ENCODE measurements around the gene FHL2. TPM values are rescaled to one million over a fixed set of nuclear protein-coding genes. Genes with fewer than 3 reads are reported as not detected.

Gene FHL2
- total RNA-seq, 1 experiment from 2014 or later = 45.4 TPM

DNA sequence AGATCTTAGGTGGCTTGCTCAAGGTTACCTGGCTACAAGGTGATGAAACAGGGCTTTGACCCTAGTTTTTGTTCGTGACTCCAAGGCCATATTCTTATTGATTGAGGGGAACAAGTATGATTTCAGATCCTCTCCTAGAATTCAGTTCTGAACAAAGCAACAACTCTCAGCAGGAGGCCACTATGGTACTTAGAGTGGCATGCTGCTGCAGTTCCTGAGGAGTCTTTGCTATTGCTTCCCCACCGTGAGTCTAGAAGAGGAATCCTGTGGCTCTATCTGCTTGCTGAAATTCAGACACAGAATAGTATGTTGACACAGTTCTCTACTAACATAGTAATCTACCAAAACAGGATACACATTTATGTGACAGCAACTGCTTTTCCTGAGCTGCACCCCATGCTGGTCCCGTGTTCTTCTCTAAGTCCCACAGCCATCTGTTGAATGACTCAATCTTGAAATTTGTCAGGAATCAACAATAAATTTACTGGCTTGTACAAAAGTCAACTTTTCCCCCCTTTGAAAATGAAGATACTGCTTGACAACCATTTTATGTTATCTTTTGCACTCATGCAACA lies 73.4 kb downstream of the FHL2 start:
- TF ChIP-seq, protein P1, sequence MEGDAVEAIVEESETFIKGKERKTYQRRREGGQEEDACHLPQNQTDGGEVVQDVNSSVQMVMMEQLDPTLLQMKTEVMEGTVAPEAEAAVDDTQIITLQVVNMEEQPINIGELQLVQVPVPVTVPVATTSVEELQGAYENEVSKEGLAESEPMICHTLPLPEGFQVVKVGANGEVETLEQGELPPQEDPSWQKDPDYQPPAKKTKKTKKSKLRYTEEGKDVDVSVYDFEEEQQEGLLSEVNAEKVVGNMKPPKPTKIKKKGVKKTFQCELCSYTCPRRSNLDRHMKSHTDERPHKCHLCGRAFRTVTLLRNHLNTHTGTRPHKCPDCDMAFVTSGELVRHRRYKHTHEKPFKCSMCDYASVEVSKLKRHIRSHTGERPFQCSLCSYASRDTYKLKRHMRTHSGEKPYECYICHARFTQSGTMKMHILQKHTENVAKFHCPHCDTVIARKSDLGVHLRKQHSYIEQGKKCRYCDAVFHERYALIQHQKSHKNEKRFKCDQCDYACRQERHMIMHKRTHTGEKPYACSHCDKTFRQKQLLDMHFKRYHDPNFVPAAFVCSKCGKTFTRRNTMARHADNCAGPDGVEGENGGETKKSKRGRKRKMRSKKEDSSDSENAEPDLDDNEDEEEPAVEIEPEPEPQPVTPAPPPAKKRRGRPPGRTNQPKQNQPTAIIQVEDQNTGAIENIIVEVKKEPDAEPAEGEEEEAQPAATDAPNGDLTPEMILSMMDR (IDR thresholded peaks at IDR 0.05; ENCODE audit: insufficient read depth in 1 of 2, low read depth in 1 of 2, low read length in 1 of 2, severe bottlenecking in 1 of 2, unreplicated experiment in 1 of 2) = no peak
- POLR2A ChIA-PET = interaction anchor here (0.7 kb wide), 1 partner anchor 10 kb away, joined by 3 read pairs; no protein-coding TSS in a partner anchor
- H3K27ac Mint-ChIP-seq (ENCODE audit: unreplicated experiment) = no peak overlapping the region
- no peaks in the 10 kb centered on the region for H3K27me3 Mint-ChIP-seq (ENCODE audit: insufficient read depth, unreplicated experiment)
- intact Hi-C loops (cut with micrococcal nuclease; ENCODE audit: unreplicated experiment) = no loop called here
- peaks cover 16% of the 10 kb centered on the region for H3K4me1 Mint-ChIP-seq (ENCODE audit: low read depth, unreplicated experiment)
- Histone ChIP-seq H3K4me1 (peaks cover 7% of the 10 kb centered on the region; the same call in 1 of the 2 replicates), H3K9me3 (no peaks in the 10 kb centered on the region), H3K4me3 (ENCODE audit: low read depth, low read length) (no peak overlapping the region), H3K27me3 (replicated peaks; ENCODE audit: control insufficient read depth, insufficient read depth, low read length) (no peaks in the 10 kb centered on the region), H3K36me3 (ENCODE audit: control insufficient read depth, insufficient read depth, low read length) (no peaks in the 10 kb centered on the region)
- H3K9me3 Mint-ChIP-seq (ENCODE audit: unreplicated experiment) = no peaks in the 10 kb centered on the region
- H3K36me3 Mint-ChIP-seq (ENCODE audit: insufficient read depth, unreplicated experiment) = no peaks in the 10 kb centered on the region
- DNase-seq = no peak
- BruUV-seq (replicated peaks) = no TSS peak
- CTCF ChIA-PET = no interaction called here
- H3K4me3 Mint-ChIP-seq (ENCODE audit: unreplicated experiment) = no peak overlapping the region

DNA sequence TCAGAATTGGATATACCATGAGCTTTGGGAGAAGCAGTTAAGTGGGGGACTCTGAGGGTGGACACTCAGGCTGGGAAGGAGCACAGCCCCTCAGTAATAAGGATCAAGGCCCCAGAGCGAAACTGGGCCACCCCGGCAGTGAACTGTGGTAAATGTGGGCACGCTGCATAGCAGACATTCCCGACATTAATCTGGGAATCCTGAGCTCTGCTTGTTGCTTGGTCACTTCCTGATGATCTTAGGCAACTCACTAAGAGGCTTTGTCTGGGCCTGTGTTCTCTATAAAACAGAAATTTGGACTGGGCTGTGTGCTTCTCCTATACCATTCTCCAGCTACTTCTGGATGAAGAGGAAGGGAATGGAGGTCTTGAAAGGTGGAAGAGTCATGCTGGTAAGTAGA lies 74.1 kb downstream of the FHL2 start:
- H3K4me1 Mint-ChIP-seq (ENCODE audit: low read depth, unreplicated experiment) = peaks cover 24% of the 10 kb centered on the region
- 0 out of 2 replicates have a peak, but pooled peaks cover 8% of the 10 kb centered on the region for H3K4me1 ChIP-seq
- TF ChIP-seq, protein P1 (IDR thresholded peaks at IDR 0.05; ENCODE audit: insufficient read depth in 1 of 2, low read depth in 1 of 2, low read length in 1 of 2, severe bottlenecking in 1 of 2, unreplicated experiment in 1 of 2) = no peak
- H3K9me3 ChIP-seq = no peaks in the 10 kb centered on the region
- peak overlapping the region; percentile 69 for H3K27ac Mint-ChIP-seq (ENCODE audit: unreplicated experiment)
- peak overlapping the region; percentile 37 for H3K4me3 Mint-ChIP-seq (ENCODE audit: unreplicated experiment)
- DNase-seq = peak in 1 of 2 experiments; percentile 12
- H3K27me3 ChIP-seq (replicated peaks; ENCODE audit: control insufficient read depth, insufficient read depth, low read length) = no peaks in the 10 kb centered on the region
- H3K9me3 Mint-ChIP-seq (ENCODE audit: unreplicated experiment) = no peaks in the 10 kb centered on the region
- ChIA-PET POLR2A (interaction anchor here (0.7 kb wide), 1 partner anchor 9 kb away, joined by 3 read pairs; no protein-coding TSS in a partner anchor), CTCF (no interaction called here)
- intact Hi-C loops (cut with micrococcal nuclease; ENCODE audit: unreplicated experiment) = no loop called here
- no peaks in the 10 kb centered on the region for H3K36me3 ChIP-seq (ENCODE audit: control insufficient read depth, insufficient read depth, low read length)
- BruUV-seq (replicated peaks) = no TSS peak
- H3K27me3 Mint-ChIP-seq (ENCODE audit: insufficient read depth, unreplicated experiment) = no peaks in the 10 kb centered on the region
- no peaks in the 10 kb centered on the region for H3K36me3 Mint-ChIP-seq (ENCODE audit: insufficient read depth, unreplicated experiment)
- H3K4me3 ChIP-seq (ENCODE audit: low read depth, low read length) = no peak overlapping the region

DNA sequence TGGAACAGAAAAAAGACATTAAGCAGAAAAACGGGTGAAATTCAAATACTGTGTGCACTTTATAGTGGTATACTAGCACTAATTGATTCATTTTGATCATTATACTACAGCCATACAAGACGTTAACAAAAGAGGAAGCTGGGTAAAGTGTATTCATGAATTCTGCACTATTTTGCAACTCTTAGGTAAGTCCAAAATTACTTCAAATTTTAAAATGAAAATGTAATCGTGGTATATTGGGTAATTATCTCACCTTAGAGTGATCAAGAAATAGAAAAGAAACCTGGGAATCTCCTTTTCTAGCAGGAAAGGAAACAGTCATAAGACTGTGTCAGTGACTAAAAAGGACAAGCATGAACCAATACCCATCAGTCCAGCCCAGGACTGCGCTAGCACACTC lies 74.8 kb downstream of the FHL2 start:
- H3K4me1 Mint-ChIP-seq (ENCODE audit: low read depth, unreplicated experiment) = peaks cover 24% of the 10 kb centered on the region
- BruUV-seq (replicated peaks) = no TSS peak
- H3K27me3 Mint-ChIP-seq (ENCODE audit: insufficient read depth, unreplicated experiment) = no peaks in the 10 kb centered on the region
- H3K27ac Mint-ChIP-seq (ENCODE audit: unreplicated experiment) = no peak overlapping the region
- Histone ChIP-seq H3K4me3 (ENCODE audit: low read depth, low read length) (no peak overlapping the region), H3K27me3 (replicated peaks; ENCODE audit: control insufficient read depth, insufficient read depth, low read length) (no peaks in the 10 kb centered on the region), H3K9me3 (no peaks in the 10 kb centered on the region), H3K4me1 (0 out of 2 replicates have a peak, but pooled peaks cover 8% of the 10 kb centered on the region), H3K36me3 (ENCODE audit: control insufficient read depth, insufficient read depth, low read length) (no peaks in the 10 kb centered on the region)
- TF ChIP-seq, protein P1 (IDR thresholded peaks at IDR 0.05; ENCODE audit: insufficient read depth in 1 of 2, low read depth in 1 of 2, low read length in 1 of 2, severe bottlenecking in 1 of 2, unreplicated experiment in 1 of 2) = no peak
- ChIA-PET POLR2A (no interaction called here), CTCF (no interaction called here)
- no peak for DNase-seq
- intact Hi-C loops (cut with micrococcal nuclease; ENCODE audit: unreplicated experiment) = no loop called here
- no peak overlapping the region for H3K4me3 Mint-ChIP-seq (ENCODE audit: unreplicated experiment)
- H3K36me3 Mint-ChIP-seq (ENCODE audit: insufficient read depth, unreplicated experiment) = no peaks in the 10 kb centered on the region
- H3K9me3 Mint-ChIP-seq (ENCODE audit: unreplicated experiment) = no peaks in the 10 kb centered on the region

Measured in Caco-2 (cell line).